Measurements from ENCODE around the gene ATF4. TPM values are rescaled to one million over a fixed set of nuclear protein-coding genes. Genes with fewer than 3 reads are reported as not detected.

Gene ATF4
- total RNA-seq, 1 donor from 2014 or later, result 363 TPM

- intact Hi-C loops (cut with micrococcal nuclease), result loop anchor here (1.0 to 2.0 kb wide), 4 partner anchors 22 to 171 kb away; partner anchors contain the start of gene TAB1
Observed at GRCh38 chr22:39514373-39514973, 5.9 kb upstream of the ATF4 start.

GRCh38 chr22:39515266-39516050 is 4.9 kb upstream of the ATF4 start:
- ChIA-PET CTCF (interaction anchor here (0.9 to 4.9 kb wide), 22 partner anchors 10 to 521 kb away, joined by 3 to 33 read pairs (median 4); partner anchors contain the start of genes MIEF1, RPL3 and TAB1), POLR2A (interaction anchor here (0.7 to 3.6 kb wide), 8 partner anchors 12 to 722 kb away, joined by 3 to 20 read pairs (median 4); partner anchors contain the start of genes MIEF1, RPL3 and TAB1)
- intact Hi-C loops (cut with micrococcal nuclease), result loop anchor here (2.0 kb wide), 1 partner anchor 23 kb away; no protein-coding TSS in a partner anchor
- Mint-ChIP-seq H3K4me3 (no peak overlapping the region), H3K9me3 (no peaks in the 10 kb centered on the region), H3K36me3 (ENCODE audit: low read depth) (peaks cover 70% of the 10 kb centered on the region), H3K27ac (peak overlapping the region; percentile 13), H3K27me3 (peaks cover 2% of the 10 kb centered on the region), H3K4me1 (peaks cover 28% of the 10 kb centered on the region)
- ATAC-seq (ENCODE audit: low read depth) (no peak), DNase-seq (no peak)
- TF ChIP-seq, protein P1, sequence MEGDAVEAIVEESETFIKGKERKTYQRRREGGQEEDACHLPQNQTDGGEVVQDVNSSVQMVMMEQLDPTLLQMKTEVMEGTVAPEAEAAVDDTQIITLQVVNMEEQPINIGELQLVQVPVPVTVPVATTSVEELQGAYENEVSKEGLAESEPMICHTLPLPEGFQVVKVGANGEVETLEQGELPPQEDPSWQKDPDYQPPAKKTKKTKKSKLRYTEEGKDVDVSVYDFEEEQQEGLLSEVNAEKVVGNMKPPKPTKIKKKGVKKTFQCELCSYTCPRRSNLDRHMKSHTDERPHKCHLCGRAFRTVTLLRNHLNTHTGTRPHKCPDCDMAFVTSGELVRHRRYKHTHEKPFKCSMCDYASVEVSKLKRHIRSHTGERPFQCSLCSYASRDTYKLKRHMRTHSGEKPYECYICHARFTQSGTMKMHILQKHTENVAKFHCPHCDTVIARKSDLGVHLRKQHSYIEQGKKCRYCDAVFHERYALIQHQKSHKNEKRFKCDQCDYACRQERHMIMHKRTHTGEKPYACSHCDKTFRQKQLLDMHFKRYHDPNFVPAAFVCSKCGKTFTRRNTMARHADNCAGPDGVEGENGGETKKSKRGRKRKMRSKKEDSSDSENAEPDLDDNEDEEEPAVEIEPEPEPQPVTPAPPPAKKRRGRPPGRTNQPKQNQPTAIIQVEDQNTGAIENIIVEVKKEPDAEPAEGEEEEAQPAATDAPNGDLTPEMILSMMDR (IDR thresholded peaks at IDR 0.05), result no peak

More at GRCh38 chr22:39514373-39514973, 5.9 kb upstream of the ATF4 start:
- peaks cover 73% of the 10 kb centered on the region for H3K36me3 Mint-ChIP-seq (ENCODE audit: low read depth)
- DNase-seq (no peak), ATAC-seq (ENCODE audit: low read depth) (peak; percentile 45)
- no peak overlapping the region for H3K4me3 Mint-ChIP-seq
- H3K4me1 Mint-ChIP-seq, result peaks cover 28% of the 10 kb centered on the region
- no peaks in the 10 kb centered on the region for H3K9me3 Mint-ChIP-seq
- TF ChIP-seq, protein P1 (IDR thresholded peaks at IDR 0.05), result no peak
- ChIA-PET CTCF (interaction anchor here (0.6 to 4.9 kb wide), 20 partner anchors 11 to 522 kb away, joined by 3 to 33 read pairs (median 4); partner anchors contain the start of genes MIEF1, RPS19BP1 and TAB1), POLR2A (interaction anchor here (0.5 to 1.4 kb wide), 6 partner anchors 12 to 355 kb away, joined by 3 to 5 read pairs (median 3); partner anchors contain the start of genes MIEF1 and RPL3)
- H3K27me3 Mint-ChIP-seq, result no peaks in the 10 kb centered on the region
- H3K27ac Mint-ChIP-seq, result peak overlapping the region; percentile 24

DNA sequence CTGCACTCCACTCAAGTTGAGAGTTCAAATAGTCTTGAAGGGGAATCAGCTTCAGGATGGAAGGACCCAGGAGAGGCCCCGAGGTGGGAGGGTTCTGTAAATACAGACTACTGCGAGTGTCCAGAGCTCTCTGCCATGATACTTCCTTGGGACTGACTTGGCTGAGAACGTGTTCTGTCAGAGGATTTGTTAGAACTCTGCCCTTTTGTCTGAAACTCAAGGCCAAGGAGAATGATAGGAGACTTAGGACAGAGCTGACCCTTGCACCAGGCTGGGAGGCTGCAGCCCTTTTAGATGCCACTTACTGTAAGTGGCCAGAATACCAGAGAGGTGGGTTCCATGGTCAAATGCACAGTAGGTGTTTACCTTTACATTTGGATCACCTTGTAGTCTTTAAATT is 2.9 kb upstream of the ATF4 start:
- DNase-seq, result no peak
- TF ChIP-seq, protein P1 (IDR thresholded peaks at IDR 0.05), result no peak
- Mint-ChIP-seq H3K9me3 (no peaks in the 10 kb centered on the region), H3K4me3 (no peak overlapping the region), H3K36me3 (ENCODE audit: low read depth) (peaks cover 68% of the 10 kb centered on the region), H3K27me3 (peaks cover 2% of the 10 kb centered on the region), H3K4me1 (peaks cover 42% of the 10 kb centered on the region), H3K27ac (no peak overlapping the region)
- POLR2A ChIA-PET, result interaction anchor here (0.6 to 3.6 kb wide), 9 partner anchors 9 to 368 kb away, joined by 3 to 20 read pairs (median 4); partner anchors contain the start of genes MIEF1, RPL3 and TAB1
- intact Hi-C loops (cut with micrococcal nuclease), result no loop called here
- CTCF ChIA-PET, result interaction anchor here (1.1 to 4.9 kb wide), 7 partner anchors 11 to 507 kb away, joined by 3 to 33 read pairs (median 5); partner anchors contain the start of gene TAB1
- no peak for ATAC-seq (ENCODE audit: low read depth)

- Mint-ChIP-seq H3K36me3 (ENCODE audit: low read depth) (peaks cover 68% of the 10 kb centered on the region), H3K4me3 (peak overlapping the region; percentile 91), H3K4me1 (peaks cover 50% of the 10 kb centered on the region), H3K27me3 (peaks cover 2% of the 10 kb centered on the region), H3K27ac (peak overlapping the region; percentile 98), H3K9me3 (no peaks in the 10 kb centered on the region)
- DNase-seq, result no peak
- CTCF ChIA-PET, result interaction anchor here (1.1 to 4.9 kb wide), 6 partner anchors 11 to 506 kb away, joined by 3 to 33 read pairs (median 4); partner anchors contain the start of gene TAB1
- intact Hi-C loops (cut with micrococcal nuclease), result no loop called here
- TF ChIP-seq, protein P1 (IDR thresholded peaks at IDR 0.05), result no peak
- POLR2A ChIA-PET, result interaction anchor here (0.9 to 3.6 kb wide), 6 partner anchors 10 to 369 kb away, joined by 3 to 20 read pairs (median 4); partner anchors contain the start of gene MIEF1
- no peak for ATAC-seq (ENCODE audit: low read depth)
Observed at GRCh38 chr22:39518144-39518786, 2.1 kb upstream of the ATF4 start.

Data from activated B cell treated with CpG ODN at 0.5 μM for 24 hours (primary cell).